ENCODE results near the gene CHRND.

DNA sequence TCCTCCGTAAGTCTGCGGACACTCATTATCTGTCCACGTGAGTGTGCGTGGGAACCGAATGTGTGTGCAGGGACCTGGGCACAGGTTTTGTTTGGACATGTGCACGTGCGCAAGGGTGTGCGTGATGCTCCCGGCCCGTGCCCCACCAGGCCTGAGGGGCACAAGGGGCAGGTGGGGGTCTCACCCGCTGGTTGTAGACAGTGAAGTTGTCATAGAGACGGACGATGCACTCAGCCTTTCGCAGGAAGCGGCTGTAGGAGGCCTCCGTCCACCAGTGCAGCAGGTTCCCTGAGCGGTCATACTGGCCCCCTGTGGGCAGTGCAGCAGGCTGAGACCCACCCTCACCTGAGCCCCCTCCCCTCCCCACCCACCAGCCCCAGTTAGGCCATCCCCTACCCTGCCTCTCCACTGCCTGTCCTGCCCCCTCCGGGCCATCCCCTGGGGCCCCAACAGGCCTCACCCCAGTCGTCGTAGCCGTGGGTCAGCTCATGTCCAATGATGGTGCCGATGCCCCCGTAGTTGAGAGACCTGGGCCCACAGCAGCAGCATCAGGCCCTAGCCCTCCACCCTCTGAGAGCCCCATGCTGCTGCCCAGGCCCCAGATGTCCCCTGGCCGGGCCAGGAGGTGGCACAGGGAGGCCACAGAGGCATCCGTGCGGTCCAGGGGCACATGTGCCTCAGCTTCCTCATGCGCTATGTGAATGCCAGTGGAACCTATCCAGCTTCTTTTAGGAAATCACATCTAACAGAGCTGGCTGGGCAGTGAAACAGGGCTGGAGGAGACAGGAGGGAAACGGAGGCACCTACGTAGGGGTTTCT, 44.4 kb upstream of the CHRND start:
- no peak for TF ChIP-seq POLR2AphosphoS5 (IDR thresholded peaks at IDR 0.05; ENCODE audit: low read depth, low read length)
- TF ChIP-seq POLR2A (IDR thresholded peaks at IDR 0.05; ENCODE audit: control extremely low read depth in 1 of 2, low read depth in 2 of 2, low read length in 2 of 2), result no peak
- TF ChIP-seq CREB1 (IDR thresholded peaks at IDR 0.05), result no peak
